SK-N-SH treated with all-trans-retinoic acid at 6 μM for 48 hours (cell line): ENCODE data around the gene CLTCL1.

Source experiments
- ATAC-seq: fragments of 200-7000 bp; cut with Tn5 transposase; 3 replicates; pipeline ENCODE4 v1.9.1; 2020; ENCODE audit warnings: mild to moderate bottlenecking, moderate library complexity
- ARNTL ChIP-seq: fragments of 450-650 bp; formaldehyde crosslinking; IDR thresholded peaks from 2 replicates; pipeline ENCODE4 v1.5.0; 2020; ENCODE audit warnings: low read depth, mild to moderate bottlenecking, moderate library complexity, borderline replicate concordance
- BACH2 ChIP-seq: fragments of 250-450 bp; sonication (Bioruptor Pico); IDR thresholded peaks from 2 replicates; pipeline ENCODE4 v1.9.0; 2021; ENCODE audit warnings: mild to moderate bottlenecking, borderline replicate concordance
- CSDC2 ChIP-seq: fragments of 250-450 bp; sonication (Bioruptor Pico); IDR thresholded peaks from 2 replicates; pipeline ENCODE4 v1.5.0; 2020; ENCODE audit warnings: mild to moderate bottlenecking, moderate library complexity
- ESRRG ChIP-seq: fragments of 250-450 bp; sonication (Bioruptor Pico); IDR thresholded peaks from 2 replicates; pipeline ENCODE4 v1.6.1; 2021; ENCODE audit warnings: mild to moderate bottlenecking
- GLIS3 ChIP-seq: fragments of 250-450 bp; sonication (Bioruptor Pico); IDR thresholded peaks from 2 replicates; pipeline ENCODE4 v1.5.0; 2020; ENCODE audit warnings: mild to moderate bottlenecking, moderate library complexity
- ISL1 ChIP-seq: fragments of 250-450 bp; sonication (Bioruptor Pico); IDR thresholded peaks from 2 replicates; pipeline ENCODE4 v2.1.2; 2022; ENCODE audit warnings: mild to moderate bottlenecking, moderate library complexity
- OSR1 ChIP-seq: fragments of 250-450 bp; sonication (Bioruptor Pico); IDR thresholded peaks from 2 replicates; pipeline ENCODE4 v1.8.0; 2022; ENCODE audit warnings: moderate library complexity, mild to moderate bottlenecking, inconsistent platforms
- PPARA ChIP-seq: fragments of 250-450 bp; sonication (Bioruptor Pico); IDR thresholded peaks from 2 replicates; pipeline ENCODE4 v1.5.0; 2020; ENCODE audit warnings: mild to moderate bottlenecking, borderline replicate concordance
- RARB ChIP-seq: fragments of 250-450 bp; sonication (Bioruptor Pico); IDR thresholded peaks from 2 replicates; pipeline ENCODE4 v1.8.0; 2021; ENCODE audit warnings: mild to moderate bottlenecking, moderate library complexity
- SNAI2 ChIP-seq: fragments of 250-450 bp; sonication (Bioruptor Pico); IDR thresholded peaks from 2 replicates; pipeline ENCODE4 v1.5.0; 2020; ENCODE audit warnings: mild to moderate bottlenecking, moderate library complexity
- TCF4 ChIP-seq: fragments of 250-450 bp; sonication (Bioruptor Pico); IDR thresholded peaks from 2 replicates; pipeline ENCODE4 v1.8.0; 2021; ENCODE audit warnings: mild to moderate bottlenecking, moderate library complexity, borderline replicate concordance
- TOX ChIP-seq: fragments of 250-450 bp; sonication (Bioruptor Pico); IDR thresholded peaks from 2 replicates; pipeline ENCODE4 v1.8.0; 2021; ENCODE audit warnings: mild to moderate bottlenecking, moderate library complexity, borderline replicate concordance
- ZC3H10 ChIP-seq: fragments of 250-450 bp; sonication (Bioruptor Pico); IDR thresholded peaks from 2 replicates; pipeline ENCODE4 v1.5.1; 2021; ENCODE audit warnings: mild to moderate bottlenecking, moderate library complexity
- ZFP3 ChIP-seq: fragments of 250-450 bp; sonication (Bioruptor Pico); IDR thresholded peaks from 2 replicates; pipeline ENCODE4 v1.5.0; 2020; ENCODE audit warnings: mild to moderate bottlenecking, moderate library complexity
- ZFP30 ChIP-seq: fragments of 450-650 bp; formaldehyde crosslinking; IDR thresholded peaks from 2 replicates; pipeline ENCODE4 v1.5.0; 2022; ENCODE audit warnings: mild to moderate bottlenecking, moderate library complexity
- ZNF565 ChIP-seq: fragments of 450-650 bp; formaldehyde crosslinking; conservative IDR thresholded peaks from 2 replicates; pipeline ENCODE4 v1.5.0; 2020; ENCODE audit warnings: low read depth, mild to moderate bottlenecking, moderate library complexity
- ZNF70 ChIP-seq: fragments of 450-650 bp; formaldehyde crosslinking; IDR thresholded peaks from 2 replicates; pipeline ENCODE4 v1.5.0; 2020; ENCODE audit warnings: mild to moderate bottlenecking, moderate library complexity
- ZNF8 ChIP-seq: fragments of 450-650 bp; formaldehyde crosslinking; IDR thresholded peaks from 2 replicates; pipeline ENCODE4 v1.5.0; 2020; ENCODE audit warnings: mild to moderate bottlenecking, moderate library complexity
- TF ChIP-seq, protein P1 (sequence below): fragments of 250-450 bp; sonication (Bioruptor Pico); IDR thresholded peaks from 2 replicates; pipeline ENCODE4 v1.5.0; 2020; ENCODE audit warnings: mild to moderate bottlenecking, moderate library complexity
- TF ChIP-seq, protein P2 (sequence below): fragments of 250-450 bp; sonication (Bioruptor Pico); IDR thresholded peaks from 2 replicates; pipeline ENCODE4 v1.8.0; 2021; ENCODE audit warnings: low read depth, mild to moderate bottlenecking, moderate library complexity, borderline replicate concordance
- TF ChIP-seq, protein P3 (sequence below): fragments of 250-450 bp; sonication (Bioruptor Pico); IDR thresholded peaks from 2 replicates; pipeline ENCODE4 v1.8.0; 2020; ENCODE audit warnings: mild to moderate bottlenecking, moderate library complexity, borderline replicate concordance
- TF ChIP-seq, protein P4 (sequence below): fragments of 250-450 bp; sonication (Bioruptor Pico); IDR thresholded peaks from 2 replicates; pipeline ENCODE4 v1.5.1; 2021; ENCODE audit warnings: mild to moderate bottlenecking, moderate library complexity

CLTCL1 gene

DNA sequence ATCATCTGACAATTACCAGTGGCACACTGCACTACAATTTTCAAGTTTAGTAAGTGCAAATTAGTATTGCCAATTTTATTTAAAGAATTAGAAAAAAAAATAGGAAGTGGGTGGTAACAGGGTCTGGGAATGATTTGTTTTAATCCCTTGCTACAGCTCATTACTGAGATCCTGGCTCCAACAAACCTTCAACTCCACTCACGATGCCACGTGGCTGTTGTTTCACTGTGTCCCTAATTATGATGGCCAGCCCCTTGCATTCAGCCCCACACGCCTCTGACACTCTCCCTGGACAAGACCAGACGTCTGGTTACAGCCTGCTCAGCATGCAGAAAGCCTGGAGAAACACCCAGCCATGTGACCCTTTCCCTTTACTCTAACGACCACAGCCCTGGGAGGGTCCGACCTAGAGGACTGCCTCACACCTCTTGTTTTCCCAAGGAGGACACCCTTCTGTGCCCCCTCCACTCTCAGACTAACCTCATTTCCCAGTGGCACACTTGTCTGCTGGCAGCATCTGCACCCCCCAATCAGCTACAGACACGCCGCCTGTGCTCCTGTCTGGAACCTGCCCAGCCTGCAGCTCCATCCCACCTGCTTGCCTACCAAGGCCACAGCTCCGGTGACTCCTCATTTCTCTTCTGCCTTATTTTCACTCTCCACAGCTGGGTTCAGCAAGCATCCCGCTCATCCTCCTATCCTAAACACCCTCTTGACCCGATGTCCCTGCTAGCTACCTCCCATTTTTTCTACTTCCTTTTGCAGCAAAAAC lies 94.5 kb downstream of the CLTCL1 start:
- no peak for ATAC-seq
- TF ChIP-seq TOX (CRISPR knock-in tag) (no peak), RARB (CRISPR knock-in tag) (no peak), OSR1 (CRISPR knock-in tag) (no peak), SNAI2 (no peak), ZFP30 (no peak), ZNF565 (CRISPR knock-in tag) (no peak), ARNTL (CRISPR knock-in tag) (no peak), GLIS3 (CRISPR knock-in tag) (no peak)
- TF ChIP-seq, protein P1, sequence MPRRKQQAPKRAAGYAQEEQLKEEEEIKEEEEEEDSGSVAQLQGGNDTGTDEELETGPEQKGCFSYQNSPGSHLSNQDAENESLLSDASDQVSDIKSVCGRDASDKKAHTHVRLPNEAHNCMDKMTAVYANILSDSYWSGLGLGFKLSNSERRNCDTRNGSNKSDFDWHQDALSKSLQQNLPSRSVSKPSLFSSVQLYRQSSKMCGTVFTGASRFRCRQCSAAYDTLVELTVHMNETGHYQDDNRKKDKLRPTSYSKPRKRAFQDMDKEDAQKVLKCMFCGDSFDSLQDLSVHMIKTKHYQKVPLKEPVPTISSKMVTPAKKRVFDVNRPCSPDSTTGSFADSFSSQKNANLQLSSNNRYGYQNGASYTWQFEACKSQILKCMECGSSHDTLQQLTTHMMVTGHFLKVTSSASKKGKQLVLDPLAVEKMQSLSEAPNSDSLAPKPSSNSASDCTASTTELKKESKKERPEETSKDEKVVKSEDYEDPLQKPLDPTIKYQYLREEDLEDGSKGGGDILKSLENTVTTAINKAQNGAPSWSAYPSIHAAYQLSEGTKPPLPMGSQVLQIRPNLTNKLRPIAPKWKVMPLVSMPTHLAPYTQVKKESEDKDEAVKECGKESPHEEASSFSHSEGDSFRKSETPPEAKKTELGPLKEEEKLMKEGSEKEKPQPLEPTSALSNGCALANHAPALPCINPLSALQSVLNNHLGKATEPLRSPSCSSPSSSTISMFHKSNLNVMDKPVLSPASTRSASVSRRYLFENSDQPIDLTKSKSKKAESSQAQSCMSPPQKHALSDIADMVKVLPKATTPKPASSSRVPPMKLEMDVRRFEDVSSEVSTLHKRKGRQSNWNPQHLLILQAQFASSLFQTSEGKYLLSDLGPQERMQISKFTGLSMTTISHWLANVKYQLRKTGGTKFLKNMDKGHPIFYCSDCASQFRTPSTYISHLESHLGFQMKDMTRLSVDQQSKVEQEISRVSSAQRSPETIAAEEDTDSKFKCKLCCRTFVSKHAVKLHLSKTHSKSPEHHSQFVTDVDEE (CRISPR knock-in tag): no peak
- TF ChIP-seq, protein P2, sequence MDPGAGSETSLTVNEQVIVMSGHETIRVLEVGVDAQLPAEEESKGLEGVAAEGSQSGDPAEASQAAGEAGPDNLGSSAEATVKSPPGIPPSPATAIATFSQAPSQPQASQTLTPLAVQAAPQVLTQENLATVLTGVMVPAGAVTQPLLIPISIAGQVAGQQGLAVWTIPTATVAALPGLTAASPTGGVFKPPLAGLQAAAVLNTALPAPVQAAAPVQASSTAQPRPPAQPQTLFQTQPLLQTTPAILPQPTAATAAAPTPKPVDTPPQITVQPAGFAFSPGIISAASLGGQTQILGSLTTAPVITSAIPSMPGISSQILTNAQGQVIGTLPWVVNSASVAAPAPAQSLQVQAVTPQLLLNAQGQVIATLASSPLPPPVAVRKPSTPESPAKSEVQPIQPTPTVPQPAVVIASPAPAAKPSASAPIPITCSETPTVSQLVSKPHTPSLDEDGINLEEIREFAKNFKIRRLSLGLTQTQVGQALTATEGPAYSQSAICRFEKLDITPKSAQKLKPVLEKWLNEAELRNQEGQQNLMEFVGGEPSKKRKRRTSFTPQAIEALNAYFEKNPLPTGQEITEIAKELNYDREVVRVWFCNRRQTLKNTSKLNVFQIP: no peak
- TF ChIP-seq, protein P3, sequence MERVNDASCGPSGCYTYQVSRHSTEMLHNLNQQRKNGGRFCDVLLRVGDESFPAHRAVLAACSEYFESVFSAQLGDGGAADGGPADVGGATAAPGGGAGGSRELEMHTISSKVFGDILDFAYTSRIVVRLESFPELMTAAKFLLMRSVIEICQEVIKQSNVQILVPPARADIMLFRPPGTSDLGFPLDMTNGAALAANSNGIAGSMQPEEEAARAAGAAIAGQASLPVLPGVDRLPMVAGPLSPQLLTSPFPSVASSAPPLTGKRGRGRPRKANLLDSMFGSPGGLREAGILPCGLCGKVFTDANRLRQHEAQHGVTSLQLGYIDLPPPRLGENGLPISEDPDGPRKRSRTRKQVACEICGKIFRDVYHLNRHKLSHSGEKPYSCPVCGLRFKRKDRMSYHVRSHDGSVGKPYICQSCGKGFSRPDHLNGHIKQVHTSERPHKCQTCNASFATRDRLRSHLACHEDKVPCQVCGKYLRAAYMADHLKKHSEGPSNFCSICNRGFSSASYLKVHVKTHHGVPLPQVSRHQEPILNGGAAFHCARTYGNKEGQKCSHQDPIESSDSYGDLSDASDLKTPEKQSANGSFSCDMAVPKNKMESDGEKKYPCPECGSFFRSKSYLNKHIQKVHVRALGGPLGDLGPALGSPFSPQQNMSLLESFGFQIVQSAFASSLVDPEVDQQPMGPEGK (CRISPR knock-in tag): no peak

DNA sequence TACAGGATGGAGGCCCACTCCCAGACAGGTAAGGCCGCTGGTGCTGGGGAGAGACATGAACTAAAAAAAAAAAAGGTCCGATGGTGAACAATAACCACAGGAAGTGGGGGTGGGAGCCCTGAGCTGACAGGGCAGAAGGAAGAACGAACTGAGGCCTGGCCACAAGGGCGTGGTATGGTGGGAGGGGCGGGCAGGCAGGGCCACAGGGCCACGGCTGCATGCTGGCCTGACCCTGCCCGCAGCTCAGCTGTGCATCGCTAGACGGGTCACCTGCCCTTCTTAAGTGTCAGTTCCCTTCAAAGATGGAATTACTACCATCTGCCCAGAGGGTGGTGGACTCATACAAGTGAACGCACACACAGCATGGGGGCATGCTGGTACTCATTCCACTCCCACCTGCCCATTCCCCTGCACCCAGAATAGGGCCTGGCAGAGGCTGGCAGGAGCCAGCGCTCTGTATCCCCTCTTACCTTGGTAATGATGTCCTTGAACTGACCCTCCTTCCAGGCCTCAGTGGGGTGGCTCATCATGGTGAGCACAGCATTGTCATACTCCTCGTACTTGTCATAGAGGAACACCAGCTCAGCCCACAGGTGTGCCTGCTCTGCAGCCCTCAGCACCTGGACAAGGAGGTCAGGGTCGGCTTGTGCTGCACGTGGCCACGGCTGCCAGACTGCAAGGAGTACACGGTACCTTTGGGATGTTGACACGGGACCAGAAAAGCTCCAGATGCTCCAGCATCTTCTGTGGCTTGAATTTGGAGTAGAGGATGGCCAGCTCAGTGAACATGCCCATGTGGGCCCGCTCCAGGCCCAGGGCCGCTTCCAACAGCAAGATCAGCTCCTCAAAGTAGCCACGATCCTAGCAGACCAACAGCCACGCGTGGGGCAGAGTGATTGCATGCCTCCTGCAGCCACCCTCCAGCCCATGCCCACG lies 95.5 kb downstream of the CLTCL1 start:
- no peak for ATAC-seq
- no peak for TF ChIP-seq BACH2 (CRISPR knock-in tag)
- TF ChIP-seq ZC3H10 (CRISPR knock-in tag): no peak
- TF ChIP-seq, protein P2: no peak
- no peak for TF ChIP-seq ZNF70 (CRISPR knock-in tag)
- TF ChIP-seq ESRRG (CRISPR knock-in tag): no peak
- TF ChIP-seq OSR1 (CRISPR knock-in tag): no peak
- no peak for TF ChIP-seq ZNF8 (CRISPR knock-in tag)
- no peak for TF ChIP-seq SNAI2
- TF ChIP-seq ARNTL (CRISPR knock-in tag): no peak
- no peak for TF ChIP-seq TCF4 (CRISPR knock-in tag)
- no peak for TF ChIP-seq RARB (CRISPR knock-in tag)
- TF ChIP-seq TOX (CRISPR knock-in tag): no peak
- TF ChIP-seq ZFP3 (CRISPR knock-in tag): no peak
- TF ChIP-seq PPARA (CRISPR knock-in tag): no peak
- no peak for TF ChIP-seq GLIS3 (CRISPR knock-in tag)
- TF ChIP-seq CSDC2 (CRISPR knock-in tag): no peak
- TF ChIP-seq, protein P3 (CRISPR knock-in tag): no peak
- TF ChIP-seq, protein P4, sequence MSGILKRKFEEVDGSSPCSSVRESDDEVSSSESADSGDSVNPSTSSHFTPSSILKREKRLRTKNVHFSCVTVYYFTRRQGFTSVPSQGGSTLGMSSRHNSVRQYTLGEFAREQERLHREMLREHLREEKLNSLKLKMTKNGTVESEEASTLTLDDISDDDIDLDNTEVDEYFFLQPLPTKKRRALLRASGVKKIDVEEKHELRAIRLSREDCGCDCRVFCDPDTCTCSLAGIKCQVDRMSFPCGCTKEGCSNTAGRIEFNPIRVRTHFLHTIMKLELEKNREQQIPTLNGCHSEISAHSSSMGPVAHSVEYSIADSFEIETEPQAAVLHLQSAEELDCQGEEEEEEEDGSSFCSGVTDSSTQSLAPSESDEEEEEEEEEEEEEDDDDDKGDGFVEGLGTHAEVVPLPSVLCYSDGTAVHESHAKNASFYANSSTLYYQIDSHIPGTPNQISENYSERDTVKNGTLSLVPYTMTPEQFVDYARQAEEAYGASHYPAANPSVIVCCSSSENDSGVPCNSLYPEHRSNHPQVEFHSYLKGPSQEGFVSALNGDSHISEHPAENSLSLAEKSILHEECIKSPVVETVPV (CRISPR knock-in tag): no peak
- no peak for TF ChIP-seq ISL1 (CRISPR knock-in tag)
- TF ChIP-seq, protein P1 (CRISPR knock-in tag): no peak
